ENCODE results near the gene RNF135. TPM values are rescaled to one million over a fixed set of nuclear protein-coding genes. Genes with fewer than 3 reads are reported as not detected.

RNF135 gene
- polyA plus RNA-seq, 2 of the 4 experiments (the other 2 are of a cell fraction): 25.8 to 35.0 TPM

DNA sequence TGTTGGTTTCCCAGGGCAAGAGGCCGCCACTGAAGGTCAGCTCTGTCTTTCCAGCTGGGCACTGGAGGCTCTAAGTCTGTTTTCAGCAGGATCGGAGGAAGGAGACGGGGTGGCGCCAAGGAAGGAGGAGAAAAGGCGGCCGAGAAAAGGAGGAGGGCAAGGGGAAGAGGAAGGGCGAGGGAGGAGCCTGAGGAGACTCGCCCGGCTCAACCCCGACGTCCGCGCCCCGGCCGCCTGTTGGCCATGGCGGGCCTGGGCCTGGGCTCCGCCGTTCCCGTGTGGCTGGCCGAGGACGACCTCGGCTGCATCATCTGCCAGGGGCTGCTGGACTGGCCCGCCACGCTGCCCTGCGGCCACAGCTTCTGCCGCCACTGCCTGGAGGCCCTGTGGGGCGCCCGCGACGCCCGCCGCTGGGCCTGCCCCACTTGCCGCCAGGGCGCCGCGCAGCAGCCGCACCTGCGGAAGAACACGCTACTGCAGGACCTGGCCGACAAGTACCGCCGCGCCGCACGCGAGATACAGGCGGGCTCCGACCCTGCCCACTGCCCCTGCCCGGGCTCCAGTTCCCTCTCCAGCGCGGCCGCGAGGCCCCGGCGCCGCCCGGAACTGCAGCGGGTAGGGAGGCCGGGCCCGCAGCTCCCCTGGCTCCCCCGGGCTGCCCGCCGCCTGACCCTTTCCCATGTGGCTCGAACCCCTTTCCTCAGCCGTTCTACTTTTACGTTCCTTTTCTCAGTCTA, at the start of gene RNF135 (continued):
- TF ChIP-seq, protein P1, sequence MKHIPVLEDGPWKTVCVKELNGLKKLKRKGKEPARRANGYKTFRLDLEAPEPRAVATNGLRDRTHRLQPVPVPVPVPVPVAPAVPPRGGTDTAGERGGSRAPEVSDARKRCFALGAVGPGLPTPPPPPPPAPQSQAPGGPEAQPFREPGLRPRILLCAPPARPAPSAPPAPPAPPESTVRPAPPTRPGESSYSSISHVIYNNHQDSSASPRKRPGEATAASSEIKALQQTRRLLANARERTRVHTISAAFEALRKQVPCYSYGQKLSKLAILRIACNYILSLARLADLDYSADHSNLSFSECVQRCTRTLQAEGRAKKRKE (CRISPR knock-in tag; IDR thresholded peaks at IDR 0.05; ENCODE audit: low read depth): peak; percentile 56; the same call in 1 of the 2 replicates
- TF ChIP-seq CHD2 (IDR thresholded peaks at IDR 0.05; ENCODE audit: low read length, partially characterized antibody): peak; percentile 28
- peak; percentile 81 for TF ChIP-seq HOXB5 (CRISPR knock-in tag; IDR thresholded peaks at IDR 0.05)
- TF ChIP-seq REST (IDR thresholded peaks at IDR 0.05): no peak
- TF ChIP-seq TP53 (CRISPR knock-in tag; IDR thresholded peaks at IDR 0.05): peak; percentile 71; the same call in 1 of the 2 replicates
- no peak for TF ChIP-seq USF2 (IDR thresholded peaks at IDR 0.05)
- TF ChIP-seq, protein P2, sequence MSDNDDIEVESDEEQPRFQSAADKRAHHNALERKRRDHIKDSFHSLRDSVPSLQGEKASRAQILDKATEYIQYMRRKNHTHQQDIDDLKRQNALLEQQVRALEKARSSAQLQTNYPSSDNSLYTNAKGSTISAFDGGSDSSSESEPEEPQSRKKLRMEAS (IDR thresholded peaks at IDR 0.05): peak; percentile 88
- TF ChIP-seq CBX2 (IDR thresholded peaks at IDR 0.05; ENCODE audit: borderline replicate concordance, low read depth): no peak
- no peak for TF ChIP-seq RNF2 (IDR thresholded peaks at IDR 0.05; ENCODE audit: borderline replicate concordance, low read depth)
- TF ChIP-seq RARB (CRISPR knock-in tag; IDR thresholded peaks at IDR 0.05): no peak
- no peak for TF ChIP-seq CEBPB (IDR thresholded peaks at IDR 0.05)
- TF ChIP-seq, protein P3, sequence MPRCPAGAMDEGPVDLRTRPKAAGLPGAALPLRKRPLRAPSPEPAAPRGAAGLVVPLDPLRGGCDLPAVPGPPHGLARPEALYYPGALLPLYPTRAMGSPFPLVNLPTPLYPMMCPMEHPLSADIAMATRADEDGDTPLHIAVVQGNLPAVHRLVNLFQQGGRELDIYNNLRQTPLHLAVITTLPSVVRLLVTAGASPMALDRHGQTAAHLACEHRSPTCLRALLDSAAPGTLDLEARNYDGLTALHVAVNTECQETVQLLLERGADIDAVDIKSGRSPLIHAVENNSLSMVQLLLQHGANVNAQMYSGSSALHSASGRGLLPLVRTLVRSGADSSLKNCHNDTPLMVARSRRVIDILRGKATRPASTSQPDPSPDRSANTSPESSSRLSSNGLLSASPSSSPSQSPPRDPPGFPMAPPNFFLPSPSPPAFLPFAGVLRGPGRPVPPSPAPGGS (IDR thresholded peaks at IDR 0.05): peak; percentile 97; the same call in 2 of the 3 replicates
- no peak for TF ChIP-seq ZNF302 (CRISPR knock-in tag; IDR thresholded peaks at IDR 0.05)
- TF ChIP-seq CTCF (IDR thresholded peaks at IDR 0.05): no peak
- no peak for TF ChIP-seq HEYL (CRISPR knock-in tag; IDR thresholded peaks at IDR 0.05)
- TF ChIP-seq PHF8 (IDR thresholded peaks at IDR 0.05; ENCODE audit: borderline replicate concordance, low read depth): peak; percentile 100
- TF ChIP-seq EHMT2 (IDR thresholded peaks at IDR 0.05; ENCODE audit: low read depth): no peak
- TF ChIP-seq POLR2AphosphoS2 (conservative IDR thresholded peaks at IDR 0.05; ENCODE audit: low read length): no peak

All from A549 (cell line).